ENCODE data around the gene POU2AF3. TPM values are rescaled to one million over a fixed set of nuclear protein-coding genes. Genes with fewer than 3 reads are reported as not detected.

Gene POU2AF3
- total RNA-seq, 1 experiment from 2014 or later = not detected

DNA sequence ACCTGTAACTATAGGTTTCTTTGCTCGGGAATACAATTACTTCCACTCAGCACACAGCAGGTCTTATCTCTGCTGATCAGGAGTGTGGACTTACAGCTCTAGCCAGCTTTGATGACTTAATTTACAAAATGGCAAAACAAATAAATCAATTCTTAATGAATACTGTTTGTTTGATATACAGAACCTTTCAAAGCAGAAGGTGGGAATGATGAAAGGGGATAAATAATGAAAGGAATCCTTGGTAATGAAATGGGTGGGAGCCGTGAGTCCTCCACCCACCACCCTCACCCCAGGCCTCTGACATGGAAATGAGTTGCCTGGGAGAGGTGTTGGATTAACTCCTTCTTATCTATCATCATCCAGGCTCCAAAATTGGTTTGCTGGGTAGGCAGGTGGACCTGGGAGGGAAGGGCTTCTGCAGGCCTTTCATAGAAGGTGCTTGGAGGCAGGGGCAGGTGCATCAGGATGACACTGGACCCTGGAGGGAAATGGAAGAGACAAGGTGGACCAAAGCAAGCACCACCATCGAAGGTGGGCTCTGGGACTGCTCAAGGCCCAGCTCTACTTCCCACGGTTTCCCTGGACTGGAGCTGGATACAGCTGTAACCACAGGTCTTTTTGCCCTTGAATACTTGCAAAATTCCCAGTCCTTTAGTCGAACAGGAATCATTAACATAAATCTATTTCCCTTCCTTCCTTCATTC lies 57.8 kb downstream of the POU2AF3 start (continued):
- TF ChIP-seq YY1 (IDR thresholded peaks at IDR 0.05; ENCODE audit: extremely low read depth, insufficient replicate concordance, low read depth, low read length) = no peak
- TF ChIP-seq, protein P1, sequence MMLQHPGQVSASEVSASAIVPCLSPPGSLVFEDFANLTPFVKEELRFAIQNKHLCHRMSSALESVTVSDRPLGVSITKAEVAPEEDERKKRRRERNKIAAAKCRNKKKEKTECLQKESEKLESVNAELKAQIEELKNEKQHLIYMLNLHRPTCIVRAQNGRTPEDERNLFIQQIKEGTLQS (IDR thresholded peaks at IDR 0.05) = no peak
- TF ChIP-seq CEBPB (IDR thresholded peaks at IDR 0.05; ENCODE audit: low read depth) = no peak
- TF ChIP-seq ZFX (IDR thresholded peaks at IDR 0.05) = no peak
- TF ChIP-seq JUND (IDR thresholded peaks at IDR 0.05) = no peak
- no peak for TF ChIP-seq EGR1 (IDR thresholded peaks at IDR 0.05; ENCODE audit: low read depth)

DNA sequence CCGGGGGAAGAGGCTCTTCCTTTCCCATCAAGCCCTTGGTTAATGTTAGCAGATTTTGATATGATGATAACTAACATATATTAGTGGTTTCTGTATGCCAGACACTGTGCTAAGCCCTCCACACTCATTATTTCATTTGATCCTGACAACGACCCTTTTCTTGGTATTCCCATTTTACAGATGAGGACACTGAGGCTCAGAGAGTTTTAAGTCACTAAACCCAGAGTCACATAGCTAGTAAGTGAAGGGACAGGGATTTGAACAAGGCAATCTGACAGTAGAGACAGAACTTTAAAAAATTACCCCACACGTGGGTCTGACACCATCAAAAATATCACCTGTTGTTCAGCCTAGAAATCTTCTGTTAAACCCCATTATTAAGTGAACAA lies 58.3 kb downstream of the POU2AF3 start:
- no peak overlapping the region for H3K4me3 ChIP-seq (replicated peaks in 1 of 2; ENCODE audit: low read depth in 1 of 2, low read length in 2 of 2)
- ChIA-PET POLR2A (no interaction called here), RAD21 (ENCODE audit: low non-redundant PET in 1 of 2, low total read pairs in 2 of 2, uncharacterized antibody in 2 of 2, unreplicated experiment in 2 of 2) (no interaction called here), CTCF (no interaction called here)
- no peaks in the 10 kb centered on the region for H4K20me1 ChIP-seq (ENCODE audit: insufficient read depth)
- H3K4me2 ChIP-seq (ENCODE audit: low read length) = no peak overlapping the region
- BruUV-seq (replicated peaks) = no TSS peak
- no peak overlapping the region for H3K9ac ChIP-seq (ENCODE audit: low read length)
- DNase-seq (ENCODE audit: low read depth, low spot score) (no peak), ATAC-seq (no peak)
- H2AFZ ChIP-seq (ENCODE audit: low read depth, low read length, poor library complexity, severe bottlenecking) = no peak overlapping the region
- H3K9me2 ChIP-seq (ENCODE audit: insufficient read depth) = no peaks in the 10 kb centered on the region
- no peaks in the 10 kb centered on the region for H3K27me3 ChIP-seq (ENCODE audit: insufficient read depth, low read length)
- TF ChIP-seq TCF7L2 (IDR thresholded peaks at IDR 0.05; ENCODE audit: borderline replicate concordance, extremely low read depth, insufficient read depth, insufficient read length) (no peak), POLR2A (IDR thresholded peaks at IDR 0.05; ENCODE audit: borderline replicate concordance, extremely low read depth, insufficient read depth, insufficient read length) (no peak), CEBPB (IDR thresholded peaks at IDR 0.05; ENCODE audit: low read depth) (no peak), JUND (IDR thresholded peaks at IDR 0.05) (no peak), ELF1 (IDR thresholded peaks at IDR 0.05; ENCODE audit: borderline replicate concordance, low read depth) (no peak), EGR1 (IDR thresholded peaks at IDR 0.05; ENCODE audit: low read depth) (no peak), FOSL1 (IDR thresholded peaks at IDR 0.05; ENCODE audit: low read depth) (no peak)
- TF ChIP-seq, protein P2, sequence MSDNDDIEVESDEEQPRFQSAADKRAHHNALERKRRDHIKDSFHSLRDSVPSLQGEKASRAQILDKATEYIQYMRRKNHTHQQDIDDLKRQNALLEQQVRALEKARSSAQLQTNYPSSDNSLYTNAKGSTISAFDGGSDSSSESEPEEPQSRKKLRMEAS (IDR thresholded peaks at IDR 0.05) = no peak
- TF ChIP-seq, protein P1 (IDR thresholded peaks at IDR 0.05) = no peak
- H3K27ac ChIP-seq (ENCODE audit: low read depth, low read length) = no peak overlapping the region
- intact Hi-C loops (cut with micrococcal nuclease) = no loop called here
- no peaks in the 10 kb centered on the region for H3K9me3 ChIP-seq (ENCODE audit: control insufficient read depth in 1 of 2, insufficient read depth in 1 of 2, low read depth in 1 of 2, low read length in 2 of 2)
- no peaks in the 10 kb centered on the region for H3K36me3 ChIP-seq (ENCODE audit: control insufficient read depth in 1 of 2, insufficient read depth in 2 of 2, low read length in 2 of 2)
- H3K4me1 ChIP-seq (ENCODE audit: control insufficient read depth in 1 of 2, insufficient read depth in 2 of 2, low read length in 2 of 2) = no peaks in the 10 kb centered on the region
- H3K79me2 ChIP-seq (ENCODE audit: insufficient read depth, low read length) = no peaks in the 10 kb centered on the region

All from HCT116 (cell line).